ENCODE measurements around the gene TFPI. TPM values are rescaled to one million over a fixed set of nuclear protein-coding genes. Genes with fewer than 3 reads are reported as not detected.

Gene TFPI
- total RNA-seq, 1 donor from 2014 or later = 0.11 TPM

DNA sequence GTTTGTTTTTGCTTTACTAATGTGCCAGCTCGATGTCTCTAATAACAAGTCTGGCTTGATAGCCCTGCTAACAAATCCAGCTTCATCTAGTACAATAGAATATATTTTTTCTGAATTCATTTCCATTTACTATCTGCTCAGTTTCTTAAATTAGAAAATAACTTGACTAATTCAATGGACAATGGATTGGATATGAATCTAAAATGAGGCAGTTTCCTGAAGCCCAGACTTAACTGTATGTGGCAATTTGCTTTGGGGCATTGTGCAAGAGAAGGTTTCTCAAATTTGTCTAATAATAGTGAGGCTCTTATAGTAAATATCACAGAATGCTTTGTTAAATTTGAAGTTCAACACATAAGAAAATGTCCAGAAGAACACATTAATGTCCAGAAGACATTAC is 132.0 kb downstream of the TFPI start:
- intact Hi-C loops (cut with micrococcal nuclease) = no loop called here

GRCh38 chr2:187421519-187421918 is 132.7 kb downstream of the TFPI start:
- intact Hi-C loops (cut with micrococcal nuclease) = no loop called here

DNA sequence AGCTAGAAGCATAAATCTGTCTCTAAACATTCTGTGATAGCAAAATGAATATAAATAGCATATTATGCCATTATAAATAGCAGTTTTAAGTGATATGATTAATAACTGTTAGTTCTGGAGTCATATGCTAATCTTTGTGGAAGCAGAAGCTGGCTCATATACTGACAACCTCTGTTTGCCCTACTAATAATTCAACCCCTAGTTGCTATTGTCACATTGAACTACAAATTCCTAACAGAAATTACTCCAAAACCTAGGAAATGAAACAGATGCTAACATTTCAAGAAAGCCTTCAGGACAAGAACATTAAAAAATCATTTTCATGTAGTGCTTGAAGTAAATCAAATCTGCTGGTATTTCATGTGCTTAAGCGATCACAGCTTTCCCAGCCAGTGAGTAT is 134.4 kb downstream of the TFPI start:
- intact Hi-C loops (cut with micrococcal nuclease) = no loop called here

GRCh38 chr2:187415449-187415848 is 138.8 kb downstream of the TFPI start:
- intact Hi-C loops (cut with micrococcal nuclease) = no loop called here

Other genes with a start within 250 kb of the TFPI start
- gene CALCRL, start 106.2 kb downstream of the TFPI start, total RNA-seq = 0.30 and 0.48 TPM in 2 replicates

Data from T-helper 2 cell treated with Interferon-gamma antibody and Interleukin-4, amounts not matched to agents 100 ng/mL and 5 ng/mL, for 36 hours (primary cell).